Stimulated activated CD4-positive, alpha-beta T cell treated with anti-CD3 and anti-CD28 coated beads, Interleukin-1b, Interleukin-23, amount 100 ng/mL, for 1 hour (primary cell): Measurements from ENCODE around the gene MRNIP.
"Not testable (repeated sequence)": the region's sequence is repeated elsewhere in the genome, so short reads cannot be mapped to it uniquely, and the experiment has no call there.

Source experiments
- DNase-seq, 2 donors: peaks; one replicate each; pipeline ENCODE4 v3.0.0-alpha.2; 2020; ENCODE audit warnings: low read depth in 2 of 2

Gene MRNIP

DNA sequence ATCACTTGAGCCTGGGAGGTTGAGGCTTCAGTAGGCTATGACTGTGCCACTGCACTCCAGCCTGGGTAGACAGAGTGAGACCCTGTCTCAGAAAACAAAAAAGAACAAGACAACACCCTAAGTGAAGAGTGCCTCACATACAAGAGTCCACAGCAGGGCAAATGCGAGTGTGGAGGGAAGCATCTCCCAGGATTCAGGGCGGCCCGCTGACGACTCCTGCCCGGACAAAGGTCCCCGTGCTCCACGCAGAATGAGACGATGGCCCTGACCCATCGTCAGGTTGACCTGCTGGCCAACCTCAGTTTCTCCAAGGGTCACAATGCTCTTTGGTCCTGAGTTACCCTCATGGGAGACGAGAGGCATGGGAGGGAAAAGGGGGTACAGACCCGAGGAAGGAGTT is 18.3 kb downstream of the MRNIP start:
- DNase-seq = no peak

DNA sequence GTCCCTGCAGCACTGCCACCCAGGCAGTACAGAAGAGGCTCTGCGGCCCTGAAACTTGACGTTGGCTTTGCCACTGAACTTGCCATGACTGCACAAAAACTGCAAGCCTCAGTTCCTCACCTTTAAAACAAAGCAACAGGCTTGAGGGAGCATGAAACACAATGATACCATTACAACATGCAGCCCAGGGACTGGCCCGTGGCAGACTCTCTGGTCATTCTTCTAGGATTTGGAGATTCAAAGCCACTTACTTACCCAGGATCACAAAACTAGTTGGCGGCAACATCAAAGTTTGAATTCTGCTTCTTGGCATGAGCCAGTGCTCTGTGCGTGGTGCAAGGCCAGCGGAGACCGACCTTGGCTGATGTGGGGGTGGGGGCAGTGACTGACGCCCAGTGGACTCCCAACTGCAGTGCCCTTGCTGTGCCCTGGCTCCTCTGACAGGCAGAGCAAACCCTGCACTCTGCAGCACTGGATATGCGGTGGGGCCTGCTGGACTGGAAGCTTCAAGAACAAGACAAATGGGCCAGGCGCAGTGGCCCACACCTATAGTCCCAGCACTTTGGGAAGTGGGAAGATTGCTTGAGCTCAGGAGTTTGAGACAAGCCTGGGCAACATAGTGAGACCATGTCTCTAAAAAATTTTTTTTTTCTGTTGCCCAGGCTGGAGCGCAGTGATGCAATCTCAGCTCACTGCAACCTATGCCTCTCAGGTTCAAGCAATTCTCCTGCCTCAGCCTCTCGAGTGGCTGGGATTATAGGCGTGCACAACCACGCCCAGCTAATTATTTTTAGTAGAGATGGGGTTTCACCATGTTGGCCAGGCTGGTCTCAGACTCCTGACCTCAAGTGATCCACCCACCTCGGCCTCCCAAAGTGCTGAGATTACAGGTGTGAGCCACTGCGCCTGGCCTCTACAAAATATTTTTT is 19.0 kb downstream of the MRNIP start:
- DNase-seq = no peak

DNA sequence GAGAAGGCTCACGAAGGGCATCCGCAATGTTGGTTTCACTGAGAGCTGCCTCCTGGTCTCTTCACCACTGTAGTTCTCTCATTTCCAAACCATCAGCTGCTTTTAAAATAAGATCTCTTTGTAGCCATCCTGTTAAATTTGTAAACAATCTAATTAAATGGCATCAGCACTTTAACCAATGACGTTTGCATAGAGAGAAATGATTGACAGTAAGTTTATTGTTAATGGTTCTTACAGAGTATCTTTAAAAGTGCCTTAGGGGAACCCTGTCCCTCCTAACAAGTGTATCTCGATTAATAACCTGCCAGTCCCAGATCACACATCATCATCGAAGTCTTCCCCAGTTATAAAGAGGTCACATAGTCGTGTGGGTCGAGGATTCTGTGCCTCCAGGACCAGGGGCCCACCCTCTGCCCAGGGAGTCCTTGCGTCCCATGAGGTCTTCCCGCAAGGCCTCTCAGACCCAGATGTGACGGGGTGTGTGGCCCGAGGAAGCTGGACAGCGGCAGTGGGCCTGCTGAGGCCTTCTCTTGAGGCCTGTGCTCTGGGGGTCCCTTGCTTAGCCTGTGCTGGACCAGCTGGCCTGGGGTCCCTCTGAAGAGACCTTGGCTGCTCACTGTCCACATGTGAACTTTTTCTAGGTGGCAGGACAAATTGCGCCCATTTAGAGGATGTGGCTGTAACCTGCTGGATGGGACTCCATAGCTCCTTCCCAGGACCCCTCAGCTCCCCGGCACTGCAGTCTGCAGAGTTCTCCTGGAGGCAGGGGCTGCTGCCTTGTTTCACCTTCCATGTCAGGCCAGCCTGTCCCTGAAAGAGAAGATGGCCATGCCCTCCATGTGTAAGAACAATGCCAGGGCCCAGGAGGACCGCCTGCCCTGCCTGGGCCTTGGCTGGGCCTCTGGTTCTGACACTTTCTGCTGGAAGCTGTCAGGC is 21.3 kb downstream of the MRNIP start:
- DNase-seq = no peak

DNA sequence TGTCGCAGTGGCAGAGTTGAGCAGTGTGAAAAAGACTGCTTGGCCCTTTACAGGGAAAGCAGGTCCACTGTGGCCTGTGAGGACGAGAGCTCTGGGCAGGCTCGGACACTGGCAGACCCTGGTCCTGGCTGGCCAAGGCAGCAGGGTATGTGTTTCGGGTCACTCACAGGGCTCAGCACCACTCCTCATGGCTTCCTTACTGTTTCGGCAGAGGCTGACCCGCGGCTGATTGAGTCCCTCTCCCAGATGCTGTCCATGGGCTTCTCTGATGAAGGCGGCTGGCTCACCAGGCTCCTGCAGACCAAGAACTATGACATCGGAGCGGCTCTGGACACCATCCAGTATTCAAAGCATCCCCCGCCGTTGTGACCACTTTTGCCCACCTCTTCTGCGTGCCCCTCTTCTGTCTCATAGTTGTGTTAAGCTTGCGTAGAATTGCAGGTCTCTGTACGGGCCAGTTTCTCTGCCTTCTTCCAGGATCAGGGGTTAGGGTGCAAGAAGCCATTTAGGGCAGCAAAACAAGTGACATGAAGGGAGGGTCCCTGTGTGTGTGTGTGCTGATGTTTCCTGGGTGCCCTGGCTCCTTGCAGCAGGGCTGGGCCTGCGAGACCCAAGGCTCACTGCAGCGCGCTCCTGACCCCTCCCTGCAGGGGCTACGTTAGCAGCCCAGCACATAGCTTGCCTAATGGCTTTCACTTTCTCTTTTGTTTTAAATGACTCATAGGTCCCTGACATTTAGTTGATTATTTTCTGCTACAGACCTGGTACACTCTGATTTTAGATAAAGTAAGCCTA is 22.2 kb downstream of the MRNIP start:
- no peak for DNase-seq

DNA sequence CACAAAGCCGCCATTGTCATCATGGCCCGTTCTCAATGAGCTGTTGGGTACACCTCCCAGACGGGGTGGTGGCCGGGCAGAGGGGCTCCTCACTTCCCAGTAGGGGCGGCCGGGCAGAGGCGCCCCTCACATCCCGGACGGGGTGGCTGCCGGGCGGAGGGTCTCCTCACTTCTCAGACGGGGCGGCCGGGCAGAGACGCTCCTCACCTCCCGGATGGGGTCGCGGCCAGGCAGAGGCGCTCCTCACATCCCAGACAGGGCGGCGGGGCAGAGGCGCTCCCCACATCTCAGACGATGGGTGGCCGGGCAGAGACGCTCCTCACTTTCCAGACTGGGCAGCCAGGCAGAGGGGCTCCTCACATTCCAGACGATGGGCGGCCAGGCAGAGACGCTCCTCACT is 23.7 kb downstream of the MRNIP start:
- DNase-seq = not testable (repeated sequence)

DNA sequence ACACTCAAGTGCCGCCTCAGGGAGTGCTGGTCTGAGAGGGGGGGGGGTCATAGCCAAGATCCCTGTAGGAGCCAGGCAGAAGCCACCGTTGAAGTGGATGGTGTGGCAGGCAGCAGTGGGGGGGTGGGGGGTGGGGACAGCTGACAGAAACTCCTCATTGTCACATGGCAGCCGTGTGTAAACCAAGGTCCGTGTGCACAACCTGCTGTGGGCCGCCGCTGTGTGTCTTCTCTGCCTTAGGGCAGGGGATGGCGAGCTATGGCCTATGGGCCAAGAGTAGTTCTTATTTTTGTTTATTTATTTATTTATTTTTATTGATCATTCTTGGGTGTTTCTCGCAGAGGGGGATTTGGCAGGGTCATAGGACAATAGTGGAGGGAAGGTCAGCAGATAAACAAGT is 24.5 kb downstream of the MRNIP start:
- no peak for DNase-seq

DNA sequence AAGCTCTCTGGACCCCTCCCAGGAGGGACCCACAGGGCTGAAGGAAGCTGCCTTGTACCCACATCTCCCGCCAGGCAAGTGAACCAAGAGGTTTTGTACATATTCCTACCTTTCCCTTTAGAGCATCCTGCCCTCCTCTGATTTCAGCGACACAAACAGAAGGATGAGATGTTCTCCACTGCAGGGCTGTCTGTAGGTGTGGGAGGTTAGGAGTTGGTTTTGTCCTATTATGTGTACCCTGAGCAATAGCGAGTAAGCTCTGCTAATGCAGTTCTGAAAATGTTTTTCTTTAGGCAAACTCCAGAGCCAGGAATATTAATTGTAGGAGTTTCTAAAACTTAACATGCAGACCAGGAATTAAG is 24.9 kb downstream of the MRNIP start:
- DNase-seq = no peak

DNA sequence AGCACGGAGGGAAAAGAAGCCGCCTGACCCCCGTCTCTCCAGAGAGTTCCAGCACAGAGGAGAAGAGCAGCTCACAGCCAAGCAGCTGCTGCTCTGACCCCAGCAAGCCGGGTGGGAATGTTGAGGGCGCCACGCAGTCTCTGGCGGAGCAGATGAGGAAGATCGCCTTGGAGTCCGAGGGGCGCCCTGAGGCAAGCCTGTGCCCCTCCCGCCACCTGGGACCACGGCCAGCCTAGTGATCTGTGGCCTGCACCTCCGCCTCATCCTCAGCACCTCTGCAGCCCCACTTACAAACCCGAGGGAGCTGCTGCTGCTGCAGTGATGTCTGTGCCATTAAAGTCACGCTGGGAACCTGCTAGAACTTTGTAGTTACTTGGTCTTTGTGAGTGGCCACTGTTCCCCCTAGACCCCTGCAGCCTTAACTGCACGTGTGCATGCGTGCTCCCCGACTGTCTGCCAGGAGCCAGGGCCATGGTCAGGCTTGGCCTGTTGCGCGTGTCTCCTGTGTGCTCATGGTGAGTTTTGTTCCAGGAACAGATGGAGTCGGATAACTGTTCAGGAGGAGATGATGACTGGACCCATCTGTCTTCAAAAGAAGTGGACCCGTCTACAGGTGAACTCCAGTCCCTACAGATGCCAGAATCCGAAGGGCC is 25.4 kb downstream of the MRNIP start:
- DNase-seq = no peak

DNA sequence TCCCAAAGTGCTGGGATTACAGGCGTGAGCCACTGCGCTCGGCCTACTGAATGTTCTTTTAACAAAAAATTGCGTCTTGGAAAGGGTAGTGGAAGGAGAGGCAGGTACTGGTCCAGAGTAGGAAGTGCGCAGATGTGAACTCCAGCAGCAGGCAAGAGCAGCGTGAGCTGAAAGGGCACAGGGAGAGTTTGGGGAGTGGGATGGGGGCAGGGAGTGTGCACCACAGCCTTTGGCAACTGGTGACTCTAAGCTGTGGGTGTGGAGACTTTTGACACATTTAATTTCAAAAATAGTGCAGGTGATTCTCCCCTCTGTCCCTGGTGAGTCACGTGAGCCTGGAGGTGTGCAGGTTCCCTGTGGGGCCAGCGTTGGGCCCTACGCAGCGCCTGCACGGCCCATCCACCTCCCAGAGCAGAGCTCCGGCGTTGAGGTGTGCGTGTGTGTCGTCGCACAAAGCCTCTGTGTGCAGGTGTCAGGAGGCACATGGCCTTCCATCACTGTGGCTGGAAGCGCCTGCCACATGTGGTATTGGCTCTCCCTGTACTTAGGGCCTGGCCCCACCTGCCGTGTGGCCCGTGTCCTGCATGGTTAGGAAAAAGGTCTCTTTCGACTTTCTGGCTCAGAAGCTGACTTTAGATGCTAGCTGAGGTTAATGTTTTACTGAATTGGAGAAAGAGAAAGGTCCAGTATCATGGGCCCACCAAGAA is 26.4 kb downstream of the MRNIP start:
- DNase-seq = no peak

DNA sequence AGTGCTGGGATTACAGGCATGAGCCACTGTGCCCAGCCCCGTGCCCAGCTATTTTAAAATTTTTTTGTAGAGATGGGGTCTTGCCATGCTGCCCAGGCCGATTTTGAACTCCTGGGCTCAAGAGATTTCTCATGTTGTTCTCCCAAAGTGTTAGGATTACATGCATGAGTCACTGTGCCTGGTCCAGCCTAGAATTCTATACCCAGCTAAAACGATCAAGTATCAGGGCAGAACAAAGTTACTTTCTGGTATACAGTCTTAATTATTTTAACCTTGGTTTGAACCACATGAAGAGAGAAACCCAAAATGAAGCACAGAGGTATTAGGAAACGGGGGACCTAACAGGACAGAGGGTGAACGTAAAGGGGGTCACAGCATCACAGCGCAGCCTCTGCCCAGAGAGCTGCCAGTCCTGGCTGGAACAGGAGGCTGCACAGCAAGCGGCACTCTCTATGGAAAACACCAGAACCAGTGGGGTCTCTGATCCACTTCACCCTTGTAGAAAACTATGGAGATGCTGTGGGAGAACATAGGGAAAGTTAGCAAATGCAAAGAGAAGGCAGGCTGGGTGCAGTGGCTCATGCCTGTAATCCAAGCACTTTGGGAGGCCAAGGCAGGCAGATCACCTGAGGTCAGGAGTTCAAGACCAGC is 27.7 kb downstream of the MRNIP start:
- no peak for DNase-seq

DNA sequence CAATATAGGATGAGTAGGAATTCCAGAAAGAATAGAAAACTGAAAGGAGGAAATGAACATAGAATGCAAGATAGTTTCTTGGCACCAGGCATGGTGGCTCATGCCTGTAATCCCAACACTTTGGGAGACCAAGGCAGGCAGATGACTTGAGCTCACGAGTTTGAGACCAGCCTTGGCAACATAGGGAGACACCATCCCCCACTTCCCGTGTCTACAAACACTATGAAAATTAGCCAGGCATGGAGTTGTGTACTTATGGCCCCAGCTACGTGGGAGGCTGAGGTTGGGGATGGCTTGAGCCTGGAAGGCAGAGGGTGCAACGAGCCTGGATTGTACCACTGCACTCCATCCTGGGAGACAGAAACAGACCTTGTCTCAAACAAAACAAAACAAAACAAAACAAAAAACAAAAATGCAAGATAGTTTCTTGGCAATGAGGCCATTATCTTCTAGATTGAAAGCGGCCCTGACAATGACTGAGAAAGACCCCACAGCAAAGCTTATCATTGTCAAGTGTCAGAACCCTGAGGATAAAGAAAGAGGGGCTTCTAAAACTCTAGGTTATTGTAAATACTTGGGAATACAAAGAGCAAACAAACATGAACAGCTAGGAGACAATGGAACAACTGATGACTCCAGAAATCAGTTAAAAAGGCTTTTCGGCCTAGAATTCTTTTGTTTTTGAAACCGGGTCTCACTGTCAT is 28.7 kb downstream of the MRNIP start:
- no peak for DNase-seq

DNA sequence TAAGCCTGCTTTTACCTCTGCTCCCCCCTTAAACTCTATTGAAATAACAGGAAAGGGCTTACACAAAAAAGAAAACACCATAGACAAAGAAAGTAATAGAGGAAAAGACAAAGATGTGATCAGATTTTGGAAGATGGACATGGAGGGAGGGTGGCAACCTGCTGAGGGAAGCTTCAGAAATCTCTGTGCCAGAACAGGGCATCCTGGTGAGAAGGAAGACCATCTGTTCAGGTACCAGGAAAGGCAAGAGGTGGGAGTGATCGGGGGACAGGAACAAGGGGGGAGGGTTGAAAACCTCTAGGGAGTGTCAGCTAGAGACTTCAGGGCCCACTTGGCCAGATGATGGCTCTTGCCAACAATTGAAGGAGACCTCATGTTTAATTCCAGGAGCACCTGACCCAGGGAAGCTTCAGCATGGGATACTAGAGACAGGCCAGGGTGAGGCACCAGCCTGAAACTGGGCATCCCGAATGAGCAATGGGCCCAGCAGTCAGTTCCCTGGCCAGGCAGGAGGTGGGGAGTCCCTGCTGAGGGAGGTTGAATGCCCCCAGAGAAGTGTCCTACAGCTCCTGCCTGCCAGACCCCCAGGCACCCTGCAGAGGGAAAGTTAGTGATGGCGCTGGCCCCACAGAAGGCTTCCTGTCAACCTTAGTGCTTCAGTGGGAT is 29.7 kb downstream of the MRNIP start:
- no peak for DNase-seq

DNA sequence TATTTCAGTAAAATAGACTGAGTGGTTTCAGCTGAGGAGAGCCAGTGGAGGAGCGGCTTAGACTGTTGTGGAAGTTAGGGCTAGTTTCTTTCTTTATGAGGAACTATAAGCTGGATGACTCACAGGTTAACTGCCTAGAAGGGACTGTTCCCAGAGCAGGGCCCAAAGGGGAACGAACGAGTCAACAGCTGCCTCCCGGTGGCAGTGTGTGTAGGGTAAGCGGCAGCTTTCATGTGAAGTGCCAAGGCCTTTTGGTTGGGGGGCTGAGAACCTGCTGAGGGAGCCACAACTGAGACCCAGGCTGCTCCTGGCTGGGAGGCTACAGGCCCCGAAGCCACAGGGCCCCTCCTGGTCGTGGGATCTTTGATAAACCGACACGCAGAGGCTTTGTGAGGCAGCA is 30.9 kb downstream of the MRNIP start:
- no peak for DNase-seq

DNA sequence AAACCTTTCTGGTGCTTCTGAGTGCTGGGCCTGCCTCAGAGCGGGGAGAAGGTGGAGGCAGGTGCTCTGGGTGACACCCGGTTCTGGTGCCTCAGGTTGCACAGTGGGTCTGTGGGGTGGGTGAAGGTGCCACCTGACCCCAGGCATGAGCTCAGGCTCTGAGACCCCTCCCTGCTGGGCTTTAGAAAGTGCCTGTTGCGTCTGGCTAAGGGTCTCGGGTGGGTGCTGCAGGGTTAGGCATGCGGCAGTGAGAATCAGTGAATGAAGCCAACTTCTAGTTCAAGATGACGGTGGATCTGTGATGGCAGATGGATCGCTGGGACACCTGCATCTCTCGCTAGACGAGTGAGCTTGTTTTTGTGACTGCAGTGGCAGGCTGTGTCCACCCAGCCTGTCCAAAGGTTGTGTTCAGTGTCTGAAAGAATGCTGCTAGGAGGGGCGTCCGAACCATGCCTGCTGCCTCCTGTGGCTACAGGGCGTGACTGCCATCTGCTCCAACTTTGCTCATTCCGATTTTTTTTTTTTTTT is 32.9 kb downstream of the MRNIP start:
- no peak for DNase-seq

DNA sequence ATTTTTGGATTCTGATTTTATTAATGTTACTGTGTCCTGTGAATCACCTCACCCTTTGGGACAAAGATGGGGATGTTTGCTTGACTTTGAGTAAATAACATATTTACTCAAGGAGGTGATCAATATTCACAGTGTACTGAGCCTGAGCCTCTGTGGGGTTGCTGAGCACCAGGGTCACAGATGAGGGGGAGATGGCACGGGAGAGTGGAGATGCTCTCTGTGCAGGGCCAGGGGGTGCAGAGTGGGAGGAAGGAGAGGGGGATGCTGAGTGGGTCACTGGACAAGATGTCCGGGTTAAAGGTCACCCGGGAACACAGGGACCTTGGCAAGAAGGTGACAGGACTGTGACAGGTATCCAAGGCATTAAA is 33.9 kb downstream of the MRNIP start:
- DNase-seq = no peak

DNA sequence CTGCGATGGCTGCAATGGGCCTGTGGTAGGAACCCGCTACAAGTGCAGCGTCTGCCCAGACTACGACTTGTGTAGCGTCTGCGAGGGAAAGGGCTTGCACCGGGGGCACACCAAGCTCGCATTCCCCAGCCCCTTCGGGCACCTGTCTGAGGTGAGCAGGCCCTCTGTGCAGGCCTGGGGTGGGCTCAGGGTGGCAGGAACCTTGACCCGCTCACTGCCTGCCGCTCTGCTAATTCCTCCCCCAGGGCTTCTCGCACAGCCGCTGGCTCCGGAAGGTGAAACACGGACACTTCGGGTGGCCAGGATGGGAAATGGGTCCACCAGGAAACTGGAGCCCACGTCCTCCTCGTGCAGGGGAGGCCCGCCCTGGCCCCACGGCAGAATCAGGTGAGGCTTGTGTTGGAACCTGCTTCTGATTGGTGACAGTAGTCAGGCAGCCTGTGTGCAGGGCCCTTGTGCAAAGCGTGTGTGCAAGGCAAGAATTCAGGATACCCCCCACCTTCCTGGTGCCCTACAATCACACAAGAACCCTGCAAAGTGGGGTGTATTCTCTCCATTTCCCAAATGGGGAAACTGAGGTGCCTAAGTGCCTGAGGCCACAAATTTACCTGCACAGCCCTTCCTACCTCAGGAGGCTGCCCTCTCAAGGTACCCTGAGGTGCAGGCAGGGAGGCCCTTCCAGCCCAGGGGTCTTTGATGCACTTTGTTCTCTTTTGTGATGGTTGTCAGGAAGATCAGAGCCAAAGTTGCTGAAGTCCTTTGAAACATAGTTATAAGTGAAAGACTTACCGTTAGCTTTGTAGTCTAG is 34.5 kb downstream of the MRNIP start:
- DNase-seq = no peak

DNA sequence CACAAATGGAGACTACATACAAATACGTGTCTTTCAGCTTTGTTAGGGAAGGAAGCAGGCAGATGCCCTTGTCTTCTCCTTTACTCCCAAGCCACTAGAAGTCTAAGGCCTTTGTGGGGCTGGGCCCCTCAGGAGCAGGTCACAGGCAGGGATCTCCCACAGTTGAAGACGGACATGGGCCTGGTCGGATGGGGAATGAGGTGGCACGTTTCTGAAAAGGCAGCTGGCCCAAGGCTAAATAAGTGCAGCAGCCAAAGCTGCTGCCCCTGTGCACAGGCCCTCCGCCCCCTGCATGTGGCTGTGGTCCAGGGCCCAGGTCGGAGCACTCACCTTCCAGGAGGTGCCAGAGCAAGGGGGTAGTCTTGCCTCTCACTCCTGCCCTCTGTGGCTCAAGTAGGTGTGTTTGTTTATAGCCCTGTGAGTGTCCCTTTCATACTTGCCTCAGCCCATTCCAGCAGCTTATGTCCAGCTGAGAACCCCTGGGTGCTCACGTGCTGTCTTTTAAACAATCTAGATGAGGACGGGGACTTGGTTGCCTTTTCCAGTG is 36.1 kb downstream of the MRNIP start:
- DNase-seq = no peak

DNA sequence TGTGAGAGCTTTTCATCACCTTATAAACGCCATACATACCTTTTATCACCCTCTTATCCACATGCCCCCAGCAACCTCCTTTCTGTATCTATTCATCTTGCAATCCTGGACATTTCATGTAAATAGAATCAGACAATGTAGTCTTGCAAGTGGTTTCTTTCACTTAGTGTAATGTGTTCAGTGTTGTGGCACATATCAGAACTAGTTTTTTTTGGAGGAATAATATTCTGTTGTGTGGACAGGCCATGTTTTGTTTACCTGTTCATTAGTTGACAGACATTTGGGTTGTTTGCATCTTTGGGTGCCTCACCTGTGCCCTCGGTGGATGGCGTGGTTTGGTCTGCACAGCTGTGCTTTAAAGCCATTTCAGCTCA is 36.6 kb downstream of the MRNIP start:
- DNase-seq = no peak
